BE2C (cell line): ENCODE data around the gene ANKS1A.

Experiments used
- DNase-seq: peaks from one replicate; pipeline ENCODE4 v3.0.0-alpha.2; 2020
- H3K27me3 ChIP-seq: fragments of 250-450 bp; sonication (Bioruptor Pico); 2 replicates; pipeline ENCODE4 v1.5.1; 2020; ENCODE audit warnings: mild to moderate bottlenecking
- H3K36me3 ChIP-seq: fragments of 250-450 bp; sonication (Bioruptor Pico); 2 replicates; pipeline ENCODE4 v1.5.1; 2020; ENCODE audit warnings: mild to moderate bottlenecking
- H3K4me1 ChIP-seq: fragments of 250-450 bp; sonication (Bioruptor Pico); 2 replicates; pipeline ENCODE4 v1.5.1; 2020
- H3K4me3 ChIP-seq: 2 replicates; pipeline ENCODE4 v1.5.1; 2011; ENCODE audit warnings: low read depth, low read length
- H3K9me3 ChIP-seq: fragments of 250-450 bp; sonication (Bioruptor Pico); 2 replicates; pipeline ENCODE4 v1.5.1; 2020
- CTCF ChIP-seq: IDR thresholded peaks from 2 replicates; pipeline ENCODE4 v1.5.1; 2012; ENCODE audit warnings: mild to moderate bottlenecking, low read depth, low read length

The ANKS1A gene

GRCh38 chr6:35092362-35093117, 203.5 kb downstream of the ANKS1A start:
- H3K4me1 ChIP-seq, result peaks cover 3% of the 10 kb centered on the region
- no peak for TF ChIP-seq CTCF
- H3K27me3 ChIP-seq, result no peaks in the 10 kb centered on the region
- no peaks in the 10 kb centered on the region for H3K36me3 ChIP-seq
- H3K9me3 ChIP-seq, result no peaks in the 10 kb centered on the region
- H3K4me3 ChIP-seq, result no peak overlapping the region
- no peak for DNase-seq

- peaks cover 3% of the 10 kb centered on the region for H3K4me1 ChIP-seq
- H3K36me3 ChIP-seq, result no peaks in the 10 kb centered on the region
- no peaks in the 10 kb centered on the region for H3K27me3 ChIP-seq
- no peaks in the 10 kb centered on the region for H3K9me3 ChIP-seq
- no peak overlapping the region for H3K4me3 ChIP-seq
- TF ChIP-seq CTCF, result no peak
- no peak for DNase-seq
Measured at GRCh38 chr6:35093118-35093445, 204.0 kb downstream of the ANKS1A start.

- H3K9me3 ChIP-seq, result no peaks in the 10 kb centered on the region
- no peak overlapping the region for H3K4me3 ChIP-seq
- H3K36me3 ChIP-seq, result no peaks in the 10 kb centered on the region
- DNase-seq, result no peak
- peaks cover 3% of the 10 kb centered on the region for H3K4me1 ChIP-seq
- TF ChIP-seq CTCF, result no peak
- H3K27me3 ChIP-seq, result no peaks in the 10 kb centered on the region
Measured at GRCh38 chr6:35093783-35094182, 204.7 kb downstream of the ANKS1A start.

GRCh38 chr6:35094183-35094582, 205.1 kb downstream of the ANKS1A start:
- Histone ChIP-seq H3K4me3 (no peak overlapping the region), H3K27me3 (no peaks in the 10 kb centered on the region), H3K36me3 (no peaks in the 10 kb centered on the region), H3K4me1 (peaks cover 3% of the 10 kb centered on the region), H3K9me3 (no peaks in the 10 kb centered on the region)
- DNase-seq, result no peak
- no peak for TF ChIP-seq CTCF

GRCh38 chr6:35096129-35096862, 207.2 kb downstream of the ANKS1A start:
- TF ChIP-seq CTCF, result no peak
- Histone ChIP-seq H3K4me1 (peaks cover 3% of the 10 kb centered on the region), H3K27me3 (no peaks in the 10 kb centered on the region), H3K4me3 (no peak overlapping the region), H3K9me3 (no peaks in the 10 kb centered on the region), H3K36me3 (no peaks in the 10 kb centered on the region)
- DNase-seq, result no peak

GRCh38 chr6:35099116-35099515, 210.1 kb downstream of the ANKS1A start:
- Histone ChIP-seq H3K4me3 (no peak overlapping the region), H3K27me3 (no peaks in the 10 kb centered on the region), H3K36me3 (no peaks in the 10 kb centered on the region), H3K9me3 (no peaks in the 10 kb centered on the region), H3K4me1 (peaks cover 3% of the 10 kb centered on the region)
- no peak for DNase-seq
- no peak for TF ChIP-seq CTCF
